GM18505 (cell line): ENCODE measurements around the gene GLDN.
"Not testable (repeated sequence)": the region's sequence is repeated elsewhere in the genome, so short reads cannot be mapped to it uniquely, and the experiment has no call there.

ENCODE experiments used
- ATAC-seq: cut with Tn5 transposase; IDR thresholded peaks from one replicate; pipeline ENCODE4 v1.9.1; 2021; ENCODE audit not compliant: unreplicated experiment
- POLR2A ChIP-seq: IDR thresholded peaks from 4 replicates; pipeline ENCODE4 v1.6.1; 2011; ENCODE audit warnings: borderline replicate concordance; ENCODE audit not compliant: insufficient read depth, insufficient read length; ENCODE audit errors: extremely low read depth

Gene GLDN

DNA sequence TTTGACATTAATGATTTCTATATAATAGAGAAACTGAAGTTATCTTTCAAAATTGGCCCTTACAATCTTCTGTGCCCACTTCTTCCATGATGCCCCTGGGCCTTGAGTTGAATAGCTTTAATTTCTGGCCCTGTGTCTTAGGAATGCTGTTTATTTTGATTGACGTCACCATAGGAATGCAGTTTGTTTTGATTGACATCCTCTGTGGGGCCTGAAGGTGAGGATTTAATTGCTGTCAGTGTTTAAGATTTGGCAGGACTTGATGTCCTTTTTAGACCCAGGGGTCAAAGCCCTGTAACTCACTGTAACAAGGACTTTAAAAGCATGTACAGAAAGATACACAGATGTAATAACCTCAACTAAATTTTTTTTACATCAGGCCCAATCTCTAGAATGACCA is 83.3 kb downstream of the GLDN start:
- no peak for ATAC-seq
- TF ChIP-seq POLR2A: no peak

DNA sequence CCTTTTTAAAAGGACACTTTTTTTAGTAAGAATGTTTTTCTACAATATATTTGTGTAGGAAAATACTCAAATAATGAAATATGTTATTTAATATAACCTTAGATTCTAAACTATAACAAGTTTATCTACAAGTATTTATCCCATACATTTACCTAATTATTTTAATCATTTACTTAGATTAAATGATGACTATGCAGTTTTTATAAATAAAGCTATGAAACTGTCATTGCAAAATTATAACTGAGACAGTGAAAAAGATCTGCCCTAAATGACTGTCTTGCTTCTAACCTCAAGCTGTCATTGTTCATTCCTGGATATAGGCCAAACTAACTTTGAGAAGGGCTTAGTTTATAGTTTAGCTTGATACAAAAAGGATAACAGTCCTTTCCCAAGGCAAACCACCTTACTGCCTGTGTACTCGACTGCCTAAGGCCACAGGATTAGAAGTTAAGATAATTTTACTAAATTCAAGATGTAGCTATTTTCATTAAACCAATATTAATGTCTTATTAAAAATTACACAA is 84.1 kb downstream of the GLDN start:
- ATAC-seq: no peak
- TF ChIP-seq POLR2A: no peak

DNA sequence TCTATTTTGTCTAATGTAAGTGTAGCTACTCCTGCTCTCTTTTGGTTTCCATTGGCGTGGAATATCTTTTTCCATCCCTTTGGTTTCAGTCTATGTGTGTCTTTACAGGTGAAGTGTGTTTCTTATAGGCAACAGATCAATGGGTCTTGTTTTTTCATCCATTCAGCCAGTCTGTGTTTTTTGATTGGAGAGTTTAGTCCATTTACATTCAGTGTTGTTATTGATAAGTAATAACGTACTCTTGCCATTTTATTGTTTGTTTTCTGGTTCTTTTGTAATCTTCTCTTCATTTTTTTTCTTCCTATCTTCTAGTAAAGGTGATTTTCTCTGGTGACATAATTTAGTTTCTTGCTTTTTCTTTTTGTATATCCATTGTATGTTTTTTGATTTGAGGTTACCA is 97.1 kb downstream of the GLDN start:
- no peak for TF ChIP-seq POLR2A
- no peak for ATAC-seq

DNA sequence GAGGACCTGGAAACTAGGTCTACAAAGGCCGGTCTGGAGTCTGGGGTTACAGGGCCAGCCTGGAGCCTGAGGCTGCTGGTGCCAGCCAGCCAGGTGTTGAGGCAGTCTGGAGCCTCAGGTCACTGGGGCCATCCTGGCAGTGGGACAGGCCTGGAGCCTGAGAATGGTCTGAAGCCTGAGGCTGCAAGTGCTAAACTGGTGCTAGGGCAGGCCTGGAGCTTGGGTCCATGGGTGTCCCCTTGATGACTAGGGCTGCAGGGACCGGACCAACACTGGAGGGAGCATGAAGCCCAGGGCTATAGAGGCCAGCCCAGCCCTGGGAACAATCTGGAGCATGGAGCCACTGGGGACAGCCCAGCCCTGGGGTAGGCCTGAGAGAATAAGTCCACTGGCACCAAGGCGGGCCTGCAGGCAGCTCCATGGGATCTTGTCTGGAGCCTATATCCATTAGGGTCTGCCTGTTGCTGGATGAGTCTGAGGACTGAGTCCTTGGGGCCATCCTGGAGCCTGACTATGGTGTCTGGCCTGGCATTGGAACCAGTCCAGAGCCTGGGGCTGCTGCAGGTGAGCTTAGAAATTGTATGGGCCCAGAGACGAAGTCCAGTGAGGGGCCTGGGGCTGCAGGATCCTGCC is 101.9 kb downstream of the GLDN start:
- no peak for ATAC-seq
- TF ChIP-seq POLR2A: no peak

DNA sequence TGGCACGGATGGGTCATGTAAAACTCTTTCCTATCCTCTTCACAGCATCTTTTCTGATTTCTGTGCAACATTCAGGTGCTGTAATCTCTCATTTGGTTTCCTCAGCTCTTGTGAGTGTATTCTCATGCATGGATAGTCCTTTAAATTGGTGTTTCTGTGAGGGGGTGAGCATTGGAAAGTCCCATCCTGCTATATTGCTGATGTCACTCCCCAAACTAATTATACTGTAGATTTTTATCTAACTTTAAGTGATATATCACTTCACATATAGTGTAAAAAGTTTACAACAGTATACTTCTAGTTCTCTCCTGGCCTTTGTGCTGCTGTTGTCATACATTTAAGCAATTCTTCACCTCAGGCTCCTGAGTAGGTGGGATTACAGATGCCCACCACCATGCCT is 102.7 kb downstream of the GLDN start:
- no peak for ATAC-seq
- TF ChIP-seq POLR2A: no peak

DNA sequence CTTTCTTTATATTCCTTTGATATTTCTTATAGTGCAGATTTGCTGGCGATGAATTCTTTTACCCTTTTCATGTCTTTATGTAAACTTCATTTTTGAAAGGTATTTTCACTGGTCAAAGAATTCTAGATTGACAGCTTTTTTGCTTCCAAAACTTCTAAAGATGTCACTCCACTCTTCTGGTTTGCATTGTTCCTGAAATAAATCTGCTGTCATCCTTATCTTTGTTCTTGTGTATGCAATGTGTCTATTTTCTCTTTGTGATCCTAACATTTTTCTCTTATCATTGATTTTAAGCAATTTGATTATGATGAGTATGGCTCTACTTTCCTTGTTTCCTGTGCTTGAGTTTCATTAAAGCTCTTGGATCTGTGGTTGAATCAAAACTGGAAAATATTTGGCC is 103.4 kb downstream of the GLDN start:
- no peak for TF ChIP-seq POLR2A
- no peak for ATAC-seq

DNA sequence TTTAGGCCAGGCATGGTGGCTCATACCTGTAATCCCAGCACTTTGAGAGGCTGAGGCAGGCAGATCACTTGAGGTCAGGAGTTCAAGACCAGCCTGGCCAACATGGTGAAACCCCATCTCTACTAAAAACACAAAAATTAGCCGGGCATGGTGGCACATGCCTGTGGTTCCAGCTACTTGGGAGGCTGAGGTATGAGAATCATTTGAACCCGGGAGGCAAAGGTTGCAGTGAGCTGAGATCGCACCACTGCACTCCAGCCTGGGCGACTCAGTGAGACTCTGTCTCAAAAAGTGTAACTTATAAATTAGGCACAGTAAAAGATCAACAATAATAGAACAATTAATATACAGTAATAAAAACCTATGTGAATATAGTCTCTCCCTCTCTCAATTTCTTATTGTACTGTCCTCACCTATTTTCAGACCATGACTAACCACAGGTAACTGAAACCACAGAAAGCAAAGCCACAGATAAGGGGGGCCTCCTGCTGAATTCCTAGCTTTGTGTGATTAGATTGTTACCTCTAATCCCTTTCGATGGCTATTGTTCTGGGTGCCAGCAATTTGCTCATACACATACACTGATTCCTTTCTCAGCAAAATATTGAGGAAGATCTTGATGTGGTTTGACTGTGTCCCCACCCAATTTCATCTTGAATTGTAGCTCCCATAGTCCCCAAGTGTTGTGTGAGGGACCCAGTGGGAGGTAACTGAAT is 104.7 kb downstream of the GLDN start:
- not testable (repeated sequence) for ATAC-seq

DNA sequence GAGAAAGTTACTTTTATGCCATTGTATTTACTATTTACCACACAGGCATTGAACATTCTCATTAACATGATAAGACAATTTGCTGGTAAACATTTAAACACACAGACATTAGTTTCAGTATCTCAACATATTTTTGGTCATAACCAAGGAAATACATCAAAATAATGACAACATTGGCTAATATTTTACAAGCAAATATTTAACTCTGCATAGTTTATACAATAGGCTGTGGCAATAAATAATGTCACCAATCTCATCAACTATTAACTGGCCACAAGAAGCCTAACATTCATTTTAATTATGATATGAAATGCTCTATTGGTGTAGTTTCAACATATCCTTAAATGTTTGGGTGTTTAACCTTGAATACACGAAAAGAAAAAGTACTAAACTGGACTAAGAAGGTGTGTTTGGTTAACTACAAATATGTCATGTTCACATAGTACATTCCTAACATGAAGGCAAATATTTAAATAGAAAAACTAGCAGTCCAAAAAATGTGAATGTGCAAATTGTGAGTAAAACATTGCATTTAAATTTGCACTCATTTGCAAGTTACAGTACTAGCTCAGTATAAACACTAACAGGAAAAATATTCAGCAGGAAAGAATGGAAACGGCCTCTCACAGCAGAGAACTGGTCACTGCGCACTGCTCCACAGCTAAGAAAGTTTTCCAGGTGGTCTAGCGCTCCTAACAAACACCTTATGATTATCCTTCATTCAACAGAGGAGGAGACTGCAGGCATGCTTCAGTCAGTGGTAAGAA is 106.6 kb downstream of the GLDN start:
- ATAC-seq: no peak
- TF ChIP-seq POLR2A: no peak

DNA sequence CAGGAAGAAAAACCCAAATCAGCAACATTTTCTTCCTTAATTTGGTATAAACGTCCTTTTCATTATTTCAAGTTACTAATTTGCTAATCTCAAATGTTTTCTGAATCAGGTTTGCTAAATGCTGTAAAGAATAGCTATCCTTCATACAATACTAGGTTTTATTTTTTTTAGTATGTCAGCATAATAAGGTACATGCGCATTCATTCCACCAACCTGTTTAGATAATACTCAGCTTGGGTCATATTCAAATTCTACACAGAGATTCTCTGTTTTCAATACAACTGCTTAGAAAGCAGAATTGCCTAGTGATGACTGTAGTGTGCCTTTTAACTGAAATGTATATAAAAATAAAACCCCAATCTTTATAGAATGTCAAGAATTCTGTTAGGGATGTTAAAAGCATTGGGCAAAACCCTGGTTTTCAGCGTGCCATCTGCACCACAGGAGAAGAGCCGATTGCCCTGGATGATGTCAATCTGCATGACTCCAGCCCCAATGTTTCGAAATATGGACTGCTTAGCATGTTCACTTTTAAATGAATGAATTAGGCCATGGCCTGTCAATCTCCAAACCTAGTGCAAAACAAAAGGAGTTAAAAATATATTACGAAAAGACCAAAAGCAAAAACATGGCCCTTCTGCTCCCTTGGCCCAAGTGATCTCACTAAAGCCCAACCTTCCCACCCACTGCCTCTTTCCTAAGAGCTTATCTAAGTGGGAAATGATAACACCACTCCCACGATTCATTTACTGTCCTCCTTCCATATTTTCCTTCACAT is 107.4 kb downstream of the GLDN start:
- ATAC-seq: no peak
- no peak for TF ChIP-seq POLR2A

DNA sequence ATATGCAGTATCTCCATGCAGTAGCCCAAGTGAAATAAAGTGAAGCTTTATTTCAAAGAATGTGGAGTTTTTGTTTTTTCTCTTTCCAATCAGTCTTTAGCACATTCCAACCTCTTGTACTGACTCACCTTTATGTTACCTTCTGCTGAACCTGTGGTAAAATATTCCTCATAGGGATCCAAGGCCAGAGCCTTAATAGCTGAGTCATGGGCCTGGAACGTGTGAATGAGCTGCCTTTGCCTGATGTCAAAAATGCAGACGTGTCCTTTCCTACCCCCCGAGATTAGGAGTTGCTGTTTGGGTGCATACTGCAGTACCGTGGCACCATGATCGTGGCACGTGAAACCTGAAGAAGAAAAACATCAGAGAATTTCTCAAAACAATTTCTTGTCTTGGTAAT is 108.5 kb downstream of the GLDN start:
- TF ChIP-seq POLR2A: no peak
- no peak for ATAC-seq
